HEK293 (cell line): ENCODE results near the gene RECK.

Experiments
- CTCF ChIA-PET: fragments of 350-600 bp; formaldehyde crosslinking; extraction: SDS; loops from one replicate; lab custom pipeline; 2021; ENCODE audit warnings: antibody characterized with exemption; lab: Yijun Ruan, JAX
- POLR2A ChIA-PET: fragments of 300-600 bp; formaldehyde crosslinking; extraction: SDS; loops from one replicate; lab custom pipeline; 2020; ENCODE audit warnings: antibody characterized with exemption, inconsistent platforms; lab: Yijun Ruan, JAX
- H3K27ac ChIP-seq: fragments of 200-500 bp; sonication (Bioruptor generic); 2 replicates; pipeline ENCODE4 v1.5.1; 2014; ENCODE audit warnings: low read depth, low read length, control low read depth, inconsistent platforms; ENCODE audit errors: extremely low read depth
- H3K36me3 ChIP-seq, 2 experiments: fragments of 200-500 bp in 1 of 2; sonication (Bioruptor generic) in 1 of 2; 1 replicate in 1 of 2; 2 replicates in 1 of 2; pipeline ENCODE4 v1.5.1; 2014 to 2017; ENCODE audit warnings: inconsistent platforms in 2 of 2, low read length in 2 of 2; ENCODE audit not compliant: control insufficient read depth in 2 of 2, insufficient read depth in 1 of 2
- H3K4me1 ChIP-seq: fragments of 200-500 bp; sonication (Bioruptor generic); 2 replicates; pipeline ENCODE4 v1.5.1; 2014; ENCODE audit warnings: mild to moderate bottlenecking, low read length, inconsistent platforms; ENCODE audit not compliant: control insufficient read depth, insufficient read depth
- H3K4me3 ChIP-seq: 2 replicates; pipeline ENCODE4 v1.5.1; 2011; ENCODE audit warnings: low read depth, mild to moderate bottlenecking, control low read depth, low read length, moderate library complexity
- H3K9me3 ChIP-seq: fragments of 200-500 bp; sonication (Bioruptor generic); 2 replicates; pipeline ENCODE4 v1.5.1; 2014; ENCODE audit warnings: low read depth, low read length, inconsistent platforms; ENCODE audit not compliant: control insufficient read depth, insufficient read depth
- GLI2 ChIP-seq: fragments of 450-650 bp; formaldehyde crosslinking; IDR thresholded peaks from 2 replicates; pipeline ENCODE4; 2017; ENCODE audit warnings: missing biosample characterization, missing genetic modification characterization, low read depth, borderline replicate concordance
- GLIS1 ChIP-seq: fragments of 450-650 bp; formaldehyde crosslinking; IDR thresholded peaks from 2 replicates; pipeline ENCODE4 v1.5.1; 2016; ENCODE audit warnings: missing biosample characterization, missing genetic modification characterization
- KLF1 ChIP-seq: fragments of 450-650 bp; formaldehyde crosslinking; IDR thresholded peaks from 2 replicates; pipeline ENCODE4 v1.5.1; 2016; ENCODE audit warnings: missing biosample characterization, missing genetic modification characterization
- PATZ1 ChIP-seq: fragments of 450-650 bp; formaldehyde crosslinking; IDR thresholded peaks from 2 replicates; pipeline ENCODE4 v1.5.1; 2016; ENCODE audit warnings: missing biosample characterization, missing genetic modification characterization
- SP3 ChIP-seq: fragments of 450-650 bp; formaldehyde crosslinking; IDR thresholded peaks from 2 replicates; pipeline ENCODE4 v1.5.1; 2016; ENCODE audit warnings: missing biosample characterization, missing genetic modification characterization
- ZBTB1 ChIP-seq: fragments of 450-650 bp; formaldehyde crosslinking; IDR thresholded peaks from 2 replicates; pipeline ENCODE4 v1.5.1; 2016; ENCODE audit warnings: missing biosample characterization, missing genetic modification characterization
- ZBTB26 ChIP-seq: fragments of 450-650 bp; formaldehyde crosslinking; optimal IDR thresholded peaks from 2 replicates; pipeline ENCODE3; 2016; ENCODE audit warnings: missing biosample characterization, mild to moderate bottlenecking, missing genetic modification characterization
- ZBTB48 ChIP-seq: fragments of 450-650 bp; formaldehyde crosslinking; IDR thresholded peaks from 2 replicates; pipeline ENCODE4 v1.5.1; 2016; ENCODE audit warnings: missing biosample characterization, missing genetic modification characterization
- ZNF10 ChIP-seq: fragments of 450-650 bp; formaldehyde crosslinking; IDR thresholded peaks from 2 replicates; pipeline ENCODE4 v1.5.1; 2017; ENCODE audit warnings: missing biosample characterization, missing genetic modification characterization
- ZNF223 ChIP-seq: fragments of 450-650 bp; formaldehyde crosslinking; IDR thresholded peaks from 2 replicates; pipeline ENCODE4 v1.5.1; 2016; ENCODE audit warnings: missing biosample characterization, missing genetic modification characterization
- ZNF24 ChIP-seq: fragments of 450-650 bp; formaldehyde crosslinking; IDR thresholded peaks from 2 replicates; pipeline ENCODE4 v1.5.1; 2016; ENCODE audit warnings: missing biosample characterization, missing genetic modification characterization
- ZNF266 ChIP-seq: fragments of 450-650 bp; formaldehyde crosslinking; IDR thresholded peaks from 2 replicates; pipeline ENCODE4 v1.5.1; 2016; ENCODE audit warnings: missing biosample characterization, missing genetic modification characterization, low read depth
- ZNF280C ChIP-seq: fragments of 450-650 bp; formaldehyde crosslinking; IDR thresholded peaks from 2 replicates; pipeline ENCODE4 v1.5.1; 2016; ENCODE audit warnings: missing biosample characterization, missing genetic modification characterization
- ZNF292 ChIP-seq: fragments of 450-650 bp; formaldehyde crosslinking; IDR thresholded peaks from 2 replicates; pipeline ENCODE4 v1.5.1; 2016; ENCODE audit warnings: low read depth, missing biosample characterization, missing genetic modification characterization, borderline replicate concordance
- ZNF324 ChIP-seq: fragments of 450-650 bp; formaldehyde crosslinking; IDR thresholded peaks from 2 replicates; pipeline ENCODE4 v1.5.1; 2016; ENCODE audit warnings: missing biosample characterization, missing genetic modification characterization
- ZNF335 ChIP-seq: fragments of 450-650 bp; formaldehyde crosslinking; conservative IDR thresholded peaks from 2 replicates; pipeline ENCODE4 v1.5.1; 2016; ENCODE audit warnings: missing biosample characterization, missing genetic modification characterization
- ZNF341 ChIP-seq: fragments of 450-650 bp; formaldehyde crosslinking; IDR thresholded peaks from 2 replicates; pipeline ENCODE4; 2016; ENCODE audit warnings: low read depth, missing biosample characterization, missing genetic modification characterization
- ZNF501 ChIP-seq: fragments of 450-650 bp; formaldehyde crosslinking; IDR thresholded peaks from 2 replicates; pipeline ENCODE4 v1.5.1; 2016; ENCODE audit warnings: missing biosample characterization, missing genetic modification characterization
- ZNF548 ChIP-seq: fragments of 450-650 bp; formaldehyde crosslinking; IDR thresholded peaks from 2 replicates; pipeline ENCODE4 v1.5.1; 2016; ENCODE audit warnings: missing biosample characterization, missing genetic modification characterization
- ZNF549 ChIP-seq: fragments of 450-650 bp; IDR thresholded peaks from 2 replicates; pipeline ENCODE4 v1.5.1; 2018; ENCODE audit warnings: missing biosample characterization, missing genetic modification characterization, mild to moderate bottlenecking, inconsistent platforms, moderate library complexity
- ZNF621 ChIP-seq: fragments of 450-650 bp; formaldehyde crosslinking; IDR thresholded peaks from 2 replicates; pipeline ENCODE4 v1.5.1; 2017; ENCODE audit warnings: missing biosample characterization, missing genetic modification characterization
- ZNF645 ChIP-seq: fragments of 450-650 bp; formaldehyde crosslinking; IDR thresholded peaks from 2 replicates; pipeline ENCODE4; 2016; ENCODE audit warnings: missing biosample characterization, missing genetic modification characterization
- ZNF660 ChIP-seq: fragments of 450-650 bp; IDR thresholded peaks from 2 replicates; pipeline ENCODE4 v1.5.1; 2018; ENCODE audit warnings: missing biosample characterization, mild to moderate bottlenecking, missing genetic modification characterization
- TF ChIP-seq, protein P1 (sequence below): fragments of 450-650 bp; formaldehyde crosslinking; IDR thresholded peaks from 2 replicates; pipeline ENCODE4 v1.5.1; 2016; ENCODE audit warnings: missing biosample characterization, missing genetic modification characterization
- TF ChIP-seq, protein P2 (sequence below): fragments of 450-650 bp; formaldehyde crosslinking; IDR thresholded peaks from 2 replicates; pipeline ENCODE4 v1.5.1; 2016; ENCODE audit warnings: missing biosample characterization, missing genetic modification characterization
- TF ChIP-seq, protein P3 (sequence below): sonication (generic); formaldehyde crosslinking; IDR thresholded peaks from 2 replicates; pipeline ENCODE4 v1.8.1; 2022; ENCODE audit warnings: mild to moderate bottlenecking, moderate library complexity, missing genetic modification reagents
- TF ChIP-seq, protein P4 (sequence below): IDR thresholded peaks from 2 replicates; pipeline ENCODE4 v1.6.1; 2011; ENCODE audit warnings: mild to moderate bottlenecking, low read depth, low read length, borderline replicate concordance

Gene RECK

GRCh38 chr9:36135741-36136271, 99.1 kb downstream of the RECK start:
- CTCF ChIA-PET: interaction anchor here (0.8 to 7.0 kb wide), 6 partner anchors 14 to 141 kb away, joined by 3 to 55 read pairs (median 4); no protein-coding TSS in a partner anchor
- POLR2A ChIA-PET: interaction anchor here (1.0 to 2.2 kb wide), 6 partner anchors 12 to 56 kb away, joined by 4 to 18 read pairs (median 8); partner anchors contain the start of gene CLTA
- peak overlapping the region; percentile 62 for H3K4me3 ChIP-seq
- no peak for TF ChIP-seq ZNF266
- no peak for TF ChIP-seq GLI2 (tag by site-specific recombination)
- TF ChIP-seq ZNF223 (tag by site-specific recombination): no peak
- 0 out of 2 replicates have a peak, but pooled peaks have one; percentile 39 for TF ChIP-seq PATZ1 (tag by site-specific recombination)
- TF ChIP-seq KLF1: peak; percentile 75
- TF ChIP-seq ZNF660: no peak
- TF ChIP-seq, protein P1, sequence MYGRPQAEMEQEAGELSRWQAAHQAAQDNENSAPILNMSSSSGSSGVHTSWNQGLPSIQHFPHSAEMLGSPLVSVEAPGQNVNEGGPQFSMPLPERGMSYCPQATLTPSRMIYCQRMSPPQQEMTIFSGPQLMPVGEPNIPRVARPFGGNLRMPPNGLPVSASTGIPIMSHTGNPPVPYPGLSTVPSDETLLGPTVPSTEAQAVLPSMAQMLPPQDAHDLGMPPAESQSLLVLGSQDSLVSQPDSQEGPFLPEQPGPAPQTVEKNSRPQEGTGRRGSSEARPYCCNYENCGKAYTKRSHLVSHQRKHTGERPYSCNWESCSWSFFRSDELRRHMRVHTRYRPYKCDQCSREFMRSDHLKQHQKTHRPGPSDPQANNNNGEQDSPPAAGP (tag by site-specific recombination): peak; percentile 53; the same call in 1 of the 2 replicates
- TF ChIP-seq ZBTB26 (tag by site-specific recombination): no peak
- TF ChIP-seq, protein P2, sequence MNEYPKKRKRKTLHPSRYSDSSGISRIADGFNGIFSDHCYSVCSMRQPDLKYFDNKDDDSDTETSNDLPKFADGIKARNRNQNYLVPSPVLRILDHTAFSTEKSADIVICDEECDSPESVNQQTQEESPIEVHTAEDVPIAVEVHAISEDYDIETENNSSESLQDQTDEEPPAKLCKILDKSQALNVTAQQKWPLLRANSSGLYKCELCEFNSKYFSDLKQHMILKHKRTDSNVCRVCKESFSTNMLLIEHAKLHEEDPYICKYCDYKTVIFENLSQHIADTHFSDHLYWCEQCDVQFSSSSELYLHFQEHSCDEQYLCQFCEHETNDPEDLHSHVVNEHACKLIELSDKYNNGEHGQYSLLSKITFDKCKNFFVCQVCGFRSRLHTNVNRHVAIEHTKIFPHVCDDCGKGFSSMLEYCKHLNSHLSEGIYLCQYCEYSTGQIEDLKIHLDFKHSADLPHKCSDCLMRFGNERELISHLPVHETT (tag by site-specific recombination): no peak
- TF ChIP-seq ZNF621 (tag by site-specific recombination): no peak
- no peak for TF ChIP-seq ZNF24 (tag by site-specific recombination)
- no peak for TF ChIP-seq ZNF10
- TF ChIP-seq ZNF280C: no peak
- TF ChIP-seq ZNF335 (tag by site-specific recombination): no peak; the same call in none of the 2 replicates
- TF ChIP-seq ZBTB1 (tag by site-specific recombination): no peak
- no peak for TF ChIP-seq ZBTB48
- TF ChIP-seq ZNF324 (tag by site-specific recombination): no peak
- no peak for TF ChIP-seq ZNF645 (tag by site-specific recombination)
- no peak for TF ChIP-seq ZNF501 (tag by site-specific recombination)
- TF ChIP-seq, protein P3, sequence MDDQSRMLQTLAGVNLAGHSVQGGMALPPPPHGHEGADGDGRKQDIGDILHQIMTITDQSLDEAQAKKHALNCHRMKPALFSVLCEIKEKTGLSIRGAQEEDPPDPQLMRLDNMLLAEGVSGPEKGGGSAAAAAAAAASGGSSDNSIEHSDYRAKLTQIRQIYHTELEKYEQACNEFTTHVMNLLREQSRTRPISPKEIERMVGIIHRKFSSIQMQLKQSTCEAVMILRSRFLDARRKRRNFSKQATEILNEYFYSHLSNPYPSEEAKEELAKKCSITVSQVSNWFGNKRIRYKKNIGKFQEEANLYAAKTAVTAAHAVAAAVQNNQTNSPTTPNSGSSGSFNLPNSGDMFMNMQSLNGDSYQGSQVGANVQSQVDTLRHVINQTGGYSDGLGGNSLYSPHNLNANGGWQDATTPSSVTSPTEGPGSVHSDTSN (CRISPR knock-in tag): no peak
- TF ChIP-seq, protein P4, sequence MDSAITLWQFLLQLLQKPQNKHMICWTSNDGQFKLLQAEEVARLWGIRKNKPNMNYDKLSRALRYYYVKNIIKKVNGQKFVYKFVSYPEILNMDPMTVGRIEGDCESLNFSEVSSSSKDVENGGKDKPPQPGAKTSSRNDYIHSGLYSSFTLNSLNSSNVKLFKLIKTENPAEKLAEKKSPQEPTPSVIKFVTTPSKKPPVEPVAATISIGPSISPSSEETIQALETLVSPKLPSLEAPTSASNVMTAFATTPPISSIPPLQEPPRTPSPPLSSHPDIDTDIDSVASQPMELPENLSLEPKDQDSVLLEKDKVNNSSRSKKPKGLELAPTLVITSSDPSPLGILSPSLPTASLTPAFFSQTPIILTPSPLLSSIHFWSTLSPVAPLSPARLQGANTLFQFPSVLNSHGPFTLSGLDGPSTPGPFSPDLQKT: no peak
- no peak for TF ChIP-seq ZNF292
- TF ChIP-seq ZNF549 (tag by site-specific recombination): no peak
- peak; percentile 88 for TF ChIP-seq ZNF341 (tag by site-specific recombination)
- TF ChIP-seq ZNF548 (tag by site-specific recombination): no peak
- peak; percentile 47; the same call in 1 of the 2 replicates for TF ChIP-seq SP3 (tag by site-specific recombination)
- TF ChIP-seq GLIS1 (tag by site-specific recombination): no peak

More at GRCh38 chr9:36135741-36136271, 99.1 kb downstream of the RECK start:
- Histone ChIP-seq H3K36me3 (no peaks in the 10 kb centered on the region), H3K4me1 (no peaks in the 10 kb centered on the region), H3K9me3 (no peaks in the 10 kb centered on the region), H3K27ac (peak overlapping the region; percentile 56; the same call in 1 of the 2 replicates)
